Measurements from ENCODE around the gene SLC6A5. TPM values are rescaled to one million over a fixed set of nuclear protein-coding genes. Genes with fewer than 3 reads are reported as not detected.
A peak's percentile ranks its signal among the peaks of the same experiment; 100 is the strongest.

Gene SLC6A5
- total RNA-seq, 4 donors from 2014 or later: not detected

DNA sequence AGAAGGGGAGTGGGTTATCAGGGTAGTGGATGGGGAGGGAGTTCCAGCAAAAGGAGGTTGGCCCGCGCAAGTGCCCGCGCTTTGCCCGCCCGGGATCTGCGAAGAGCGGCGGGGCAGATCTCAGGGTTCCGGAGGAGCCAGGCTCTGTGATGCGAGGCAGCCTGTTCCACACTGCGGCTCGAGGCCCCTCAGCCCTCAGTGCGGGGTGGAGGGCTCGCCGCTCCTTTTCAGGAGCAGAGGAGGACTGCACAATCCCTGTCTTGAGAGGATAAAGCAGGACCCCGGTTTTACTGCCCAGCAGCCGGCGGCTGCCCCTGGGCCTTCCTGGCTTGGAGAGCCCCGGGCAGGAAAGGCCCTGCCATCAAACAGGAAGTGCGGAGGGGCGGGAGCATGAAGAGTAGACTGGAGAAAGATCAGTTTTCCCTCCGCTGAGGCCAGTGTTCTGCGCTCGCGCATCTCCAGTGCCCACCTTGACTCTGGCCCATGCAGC, 6.2 kb downstream of the SLC6A5 start:
- TF ChIP-seq CTCF (IDR thresholded peaks at IDR 0.05): no peak
- Histone ChIP-seq H3K27ac (no peak overlapping the region), H3K36me3 (no peaks in the 10 kb centered on the region), H3K27me3 (peaks cover 22 to 100% (median 32%) of the 10 kb centered on the region in 4 donors), H3K9me3 (no peaks in the 10 kb centered on the region), H3K4me1 (peaks cover 0 to 15% (median 8%) of the 10 kb centered on the region in 3 donors), H3K4me3 (no peak overlapping the region)
- WGBS, 2 donors: 11 to 24% methylated on average over 16 to 22 of the region's 26 CpGs
- DNase-seq: no peak
- intact Hi-C loops (cut with DNase I): loop anchor here (5.0 kb wide), 1 partner anchor 208 kb away; no protein-coding TSS in a partner anchor

DNA sequence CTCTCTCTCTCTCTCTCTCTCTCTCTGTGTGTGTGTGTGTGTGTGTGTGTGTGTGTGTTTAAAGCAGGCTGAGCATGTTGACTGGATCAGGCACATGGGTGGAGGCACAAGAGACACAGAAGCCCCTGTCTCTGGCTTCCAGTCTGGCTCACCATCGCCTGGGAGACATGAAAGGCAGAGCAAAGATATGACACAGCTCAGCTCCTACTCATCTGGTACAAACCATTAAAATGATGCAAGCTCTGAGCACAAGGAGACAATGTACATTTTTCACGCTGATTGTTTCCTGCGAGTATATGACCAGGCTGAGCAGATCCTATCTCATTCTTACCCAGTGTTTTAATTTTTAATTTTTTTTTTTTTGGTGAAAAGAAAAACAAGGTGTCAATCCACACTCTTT, 9.5 kb downstream of the SLC6A5 start:
- 56 to 63% methylated on average over 3 of the region's 3 CpGs for WGBS, 2 donors
- TF ChIP-seq POLR2A (IDR thresholded peaks at IDR 0.05) (no peak), CTCF (IDR thresholded peaks at IDR 0.05) (no peak)
- intact Hi-C loops (cut with DNase I): loop anchor here (5.0 kb wide), 1 partner anchor 212 kb away; no protein-coding TSS in a partner anchor
- no peak overlapping the region for H3K4me3 ChIP-seq
- peaks cover 0 to 15% (median 8%) of the 10 kb centered on the region in 3 donors for H3K4me1 ChIP-seq
- no peak for DNase-seq
- no peak overlapping the region for H3K27ac ChIP-seq
- H3K9me3 ChIP-seq: no peaks in the 10 kb centered on the region
- H3K27me3 ChIP-seq: peaks cover 13 to 97% (median 20%) of the 10 kb centered on the region in 4 donors
- H3K36me3 ChIP-seq: no peaks in the 10 kb centered on the region

- TF ChIP-seq CTCF (IDR thresholded peaks at IDR 0.05): peak; percentile 23 to 94 (median 90)
- TF ChIP-seq POLR2A (IDR thresholded peaks at IDR 0.05): no peak
- Histone ChIP-seq H3K9me3 (no peaks in the 10 kb centered on the region), H3K27me3 (peaks cover 9 to 97% (median 11%) of the 10 kb centered on the region in 4 donors), H3K4me1 (peaks cover 0 to 15% (median 8%) of the 10 kb centered on the region in 3 donors), H3K27ac (no peak overlapping the region), H3K4me3 (peak overlapping the region in 1 of 4 donors; percentile 32), H3K36me3 (no peaks in the 10 kb centered on the region)
- no peak for DNase-seq
- intact Hi-C loops (cut with DNase I): loop anchor here (5.0 kb wide), 1 partner anchor 213 kb away; no protein-coding TSS in a partner anchor
- 11 to 18% methylated on average over 16 to 24 of the region's 30 CpGs for WGBS, 2 donors
Observed at GRCh38 chr11:20609727-20610707, 10.6 kb downstream of the SLC6A5 start.

- intact Hi-C loops (cut with DNase I): no loop called here
Observed at GRCh38 chr11:20610825-20611224, 11.4 kb downstream of the SLC6A5 start.

More at GRCh38 chr11:20610825-20611224, 11.4 kb downstream of the SLC6A5 start:
- Histone ChIP-seq H3K27me3 (peaks cover under 1 to 95% (median 5%) of the 10 kb centered on the region in 4 donors), H3K9me3 (no peaks in the 10 kb centered on the region), H3K4me1 (peaks cover 0 to 9% (median 8%) of the 10 kb centered on the region in 3 donors), H3K36me3 (no peaks in the 10 kb centered on the region), H3K4me3 (no peak overlapping the region), H3K27ac (no peak overlapping the region)
- 32 to 35% methylated on average over 3 of the region's 3 CpGs for WGBS, 2 donors
- no peak for DNase-seq
- TF ChIP-seq CTCF (IDR thresholded peaks at IDR 0.05) (no peak), POLR2A (IDR thresholded peaks at IDR 0.05) (no peak)
